Calu3 (cell line): ENCODE measurements around the gene ENTPD1. TPM values are rescaled to one million over a fixed set of nuclear protein-coding genes. Genes with fewer than 3 reads are reported as not detected.

Source experiments
- BruUV-seq: library from RNA; stranded (reverse); fragments of 400-500 nt; replicated peaks from 2 replicates; lab custom pipeline; 2021; lab: Mats Ljungman, UMichigan
- CTCF ChIA-PET: fragments of 300-600 bp; sonication (Branson Sonifier 250); formaldehyde crosslinking; loops from one replicate; lab custom pipeline; 2022; ENCODE audit warnings: antibody characterized with exemption; lab: Charles Lee
- DNase-seq: peaks from one replicate; pipeline ENCODE4 v3.0.0; 2022
- H3K27ac Mint-ChIP-seq: one replicate; pipeline ENCODE4 v1.8.0; 2022; ENCODE audit warnings: mixed read lengths; ENCODE audit not compliant: unreplicated experiment
- H3K27me3 Mint-ChIP-seq: one replicate; pipeline ENCODE4 v1.8.0; 2022; ENCODE audit warnings: mixed read lengths; ENCODE audit not compliant: unreplicated experiment
- H3K36me3 Mint-ChIP-seq: one replicate; pipeline ENCODE4 v1.8.0; 2022; ENCODE audit warnings: mild to moderate bottlenecking, moderate library complexity, mixed read lengths; ENCODE audit not compliant: insufficient read depth, unreplicated experiment
- H3K4me1 Mint-ChIP-seq: one replicate; pipeline ENCODE4 v1.8.0; 2022; ENCODE audit warnings: mild to moderate bottlenecking, low read depth, mixed read lengths; ENCODE audit not compliant: unreplicated experiment
- H3K4me3 Mint-ChIP-seq: one replicate; pipeline ENCODE4 v1.8.0; 2022; ENCODE audit warnings: mild to moderate bottlenecking, low read depth, moderate library complexity, mixed read lengths; ENCODE audit not compliant: unreplicated experiment
- H3K9me3 Mint-ChIP-seq: one replicate; pipeline ENCODE4 v1.8.0; 2022; ENCODE audit warnings: low read depth, mixed read lengths; ENCODE audit not compliant: unreplicated experiment
- intact Hi-C: fragments of 100-400 bp; cut with micrococcal nuclease; formaldehyde crosslinking; loops from one replicate; pipeline ENCODE4 v1.10.0; 2022; ENCODE audit not compliant: unreplicated experiment
- total RNA-seq: library from RNA; stranded (reverse); gene quantifications from 2 replicates; pipeline ENCODE4 v1.2.3, GENCODE V29; 2022
- TF ChIP-seq, protein P1 (sequence below): fragments of 200-600 bp; IDR thresholded peaks from one replicate; pipeline ENCODE4 v1.8.0; 2022; ENCODE audit warnings: antibody characterized with exemption; ENCODE audit not compliant: unreplicated experiment

The ENTPD1 gene
- total RNA-seq, 1 experiment from 2014 or later, result 0.92 TPM

DNA sequence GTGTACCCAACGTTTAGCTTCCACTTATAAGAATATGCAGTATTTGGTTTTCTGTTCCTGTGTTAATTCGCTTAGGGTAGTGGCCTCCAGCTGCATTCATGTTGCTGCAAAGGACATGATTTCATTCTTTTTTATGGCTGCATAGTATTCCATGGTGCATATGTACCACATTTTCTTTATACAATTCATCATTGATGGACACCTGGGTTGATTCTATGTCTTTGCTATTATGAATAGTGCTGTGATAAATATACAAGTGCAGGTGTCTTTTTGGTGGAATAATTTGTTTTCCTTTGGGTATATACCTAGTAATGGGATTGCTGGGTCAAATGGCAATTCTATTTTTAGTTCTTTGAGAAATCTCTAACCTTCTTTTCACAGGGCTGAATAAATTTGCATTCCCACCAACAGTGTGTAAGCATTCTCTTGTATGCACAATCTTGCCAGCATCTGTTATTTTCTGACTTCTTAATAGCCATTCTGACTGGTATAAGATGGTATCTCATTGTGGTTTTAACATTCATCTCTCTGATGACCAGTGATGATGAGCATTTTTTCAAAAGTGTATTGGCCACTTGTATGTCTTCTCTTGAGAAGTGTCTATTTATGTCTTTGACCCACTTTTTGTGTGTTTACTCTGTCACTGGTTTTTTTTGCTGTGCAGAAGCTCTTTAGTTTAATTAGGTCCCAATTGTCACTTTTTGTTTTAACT, 79.3 kb downstream of the ENTPD1 start:
- H3K27ac Mint-ChIP-seq, result no peak overlapping the region
- no TSS peak for BruUV-seq
- intact Hi-C loops, result no loop called here
- CTCF ChIA-PET, result interaction anchor here (0.7 kb wide), 1 partner anchor 1425 kb away, joined by 3 read pairs; no protein-coding TSS in a partner anchor
- no peaks in the 10 kb centered on the region for H3K4me1 Mint-ChIP-seq
- H3K27me3 Mint-ChIP-seq, result no peaks in the 10 kb centered on the region
- DNase-seq, result no peak
- TF ChIP-seq, protein P1, sequence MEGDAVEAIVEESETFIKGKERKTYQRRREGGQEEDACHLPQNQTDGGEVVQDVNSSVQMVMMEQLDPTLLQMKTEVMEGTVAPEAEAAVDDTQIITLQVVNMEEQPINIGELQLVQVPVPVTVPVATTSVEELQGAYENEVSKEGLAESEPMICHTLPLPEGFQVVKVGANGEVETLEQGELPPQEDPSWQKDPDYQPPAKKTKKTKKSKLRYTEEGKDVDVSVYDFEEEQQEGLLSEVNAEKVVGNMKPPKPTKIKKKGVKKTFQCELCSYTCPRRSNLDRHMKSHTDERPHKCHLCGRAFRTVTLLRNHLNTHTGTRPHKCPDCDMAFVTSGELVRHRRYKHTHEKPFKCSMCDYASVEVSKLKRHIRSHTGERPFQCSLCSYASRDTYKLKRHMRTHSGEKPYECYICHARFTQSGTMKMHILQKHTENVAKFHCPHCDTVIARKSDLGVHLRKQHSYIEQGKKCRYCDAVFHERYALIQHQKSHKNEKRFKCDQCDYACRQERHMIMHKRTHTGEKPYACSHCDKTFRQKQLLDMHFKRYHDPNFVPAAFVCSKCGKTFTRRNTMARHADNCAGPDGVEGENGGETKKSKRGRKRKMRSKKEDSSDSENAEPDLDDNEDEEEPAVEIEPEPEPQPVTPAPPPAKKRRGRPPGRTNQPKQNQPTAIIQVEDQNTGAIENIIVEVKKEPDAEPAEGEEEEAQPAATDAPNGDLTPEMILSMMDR, result no peak
- no peaks in the 10 kb centered on the region for H3K36me3 Mint-ChIP-seq
- no peaks in the 10 kb centered on the region for H3K9me3 Mint-ChIP-seq
- no peak overlapping the region for H3K4me3 Mint-ChIP-seq

DNA sequence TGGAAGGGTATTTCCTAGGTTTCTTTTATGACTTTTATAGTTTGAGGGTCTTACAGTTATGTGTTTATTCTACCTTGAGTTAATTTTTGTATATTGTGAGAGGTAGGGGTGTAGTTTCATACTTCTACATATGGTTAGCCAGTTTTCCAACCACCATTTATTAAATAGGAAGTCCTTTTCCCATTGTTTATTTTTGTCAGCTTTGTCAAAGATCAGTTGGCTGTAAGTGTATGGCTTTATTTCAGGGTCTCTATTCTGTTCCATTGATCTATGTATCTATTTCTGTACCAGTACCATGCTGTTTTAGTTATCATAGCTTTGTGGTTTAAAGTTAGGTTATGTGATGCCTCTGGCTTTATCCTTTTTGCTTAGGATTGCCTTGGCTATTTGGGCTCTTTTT, 79.9 kb downstream of the ENTPD1 start:
- H3K4me1 Mint-ChIP-seq, result no peaks in the 10 kb centered on the region
- no peaks in the 10 kb centered on the region for H3K36me3 Mint-ChIP-seq
- TF ChIP-seq, protein P1, result no peak
- no peak overlapping the region for H3K4me3 Mint-ChIP-seq
- no TSS peak for BruUV-seq
- no peak overlapping the region for H3K27ac Mint-ChIP-seq
- CTCF ChIA-PET, result no interaction called here
- no peaks in the 10 kb centered on the region for H3K9me3 Mint-ChIP-seq
- no peak for DNase-seq
- H3K27me3 Mint-ChIP-seq, result no peaks in the 10 kb centered on the region
- intact Hi-C loops, result no loop called here

- Mint-ChIP-seq H3K4me1 (no peaks in the 10 kb centered on the region), H3K27ac (no peak overlapping the region), H3K9me3 (no peaks in the 10 kb centered on the region), H3K4me3 (no peak overlapping the region), H3K36me3 (no peaks in the 10 kb centered on the region), H3K27me3 (no peaks in the 10 kb centered on the region)
- intact Hi-C loops, result no loop called here
- no TSS peak for BruUV-seq
- TF ChIP-seq, protein P1, result no peak
- no peak for DNase-seq
- CTCF ChIA-PET, result interaction anchor here (1.5 kb wide), 1 partner anchor 143 kb away, joined by 7 read pairs; the partner anchor contains the start of gene TCTN3
These were observed 80.8 kb downstream of the ENTPD1 start for GRCh38 chr10:95836610-95837355.

DNA sequence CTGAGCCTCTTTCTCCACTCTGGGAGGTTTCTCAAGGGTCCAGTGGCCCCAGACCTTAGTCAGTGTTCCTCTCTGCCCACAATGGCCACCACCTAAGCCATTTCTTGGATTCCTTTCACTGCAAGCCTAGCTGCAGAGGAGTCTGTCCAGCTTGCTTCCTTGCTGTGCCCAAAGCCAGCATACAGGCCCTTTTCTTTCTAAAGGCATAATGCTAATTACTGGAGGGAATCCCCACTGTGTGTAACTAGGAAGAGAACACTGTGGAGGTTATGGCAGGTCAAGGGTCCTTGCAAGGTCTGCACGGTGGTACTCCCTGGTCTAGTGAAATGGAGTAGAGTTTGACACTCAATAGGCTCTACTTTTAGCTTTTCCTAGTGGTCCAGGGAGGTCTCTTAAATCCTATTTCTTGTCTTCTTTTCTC, 81.4 kb downstream of the ENTPD1 start:
- Mint-ChIP-seq H3K4me3 (no peak overlapping the region), H3K27me3 (no peaks in the 10 kb centered on the region), H3K27ac (no peak overlapping the region), H3K36me3 (no peaks in the 10 kb centered on the region), H3K4me1 (peaks cover 2% of the 10 kb centered on the region), H3K9me3 (no peaks in the 10 kb centered on the region)
- TF ChIP-seq, protein P1, result no peak
- CTCF ChIA-PET, result interaction anchor here (1.5 kb wide), 1 partner anchor 143 kb away, joined by 7 read pairs; the partner anchor contains the start of gene TCTN3
- DNase-seq, result no peak
- intact Hi-C loops, result no loop called here
- no TSS peak for BruUV-seq
